ENCODE measurements around the gene ITPR2. TPM values are rescaled to one million over a fixed set of nuclear protein-coding genes. Genes with fewer than 3 reads are reported as not detected.

Gene ITPR2
- total and polyA plus RNA-seq, 2 of the 13 experiments (the other 11 are each of a cell fraction or from before 2014, with no cell fraction given), result 31.9 to 81.9 TPM

- TF ChIP-seq GRHL1 (CRISPR knock-in tag; conservative IDR thresholded peaks at IDR 0.05) (no peak), ZNF574 (CRISPR knock-in tag; IDR thresholded peaks at IDR 0.05) (peak; percentile 52), ZNF569 (CRISPR knock-in tag; IDR thresholded peaks at IDR 0.05; ENCODE audit: borderline replicate concordance) (no peak), SIX4 (CRISPR knock-in tag; IDR thresholded peaks at IDR 0.05) (no peak), CENPX (CRISPR knock-in tag; IDR thresholded peaks at IDR 0.05) (no peak), CEBPG (CRISPR knock-in tag; IDR thresholded peaks at IDR 0.05) (no peak), THRA (CRISPR knock-in tag; IDR thresholded peaks at IDR 0.05; ENCODE audit: borderline replicate concordance) (peak; percentile 53; the same call in 1 of the 2 replicates), ZNF577 (CRISPR knock-in tag; IDR thresholded peaks at IDR 0.05; ENCODE audit: borderline replicate concordance, low read depth) (no peak), SOX5 (CRISPR knock-in tag; IDR thresholded peaks at IDR 0.05; ENCODE audit: borderline replicate concordance) (no peak; the same call in 1 of the 2 replicates), ZBTB44 (CRISPR knock-in tag; IDR thresholded peaks at IDR 0.05) (no peak), BRF2 (CRISPR knock-in tag; IDR thresholded peaks at IDR 0.05) (no peak), SMC3 (IDR thresholded peaks at IDR 0.05; ENCODE audit: low read length) (no peak), ZFP90 (CRISPR knock-in tag; IDR thresholded peaks at IDR 0.05; ENCODE audit: borderline replicate concordance) (peak; percentile 70; the same call in 1 of the 2 replicates), MEF2D (CRISPR knock-in tag; IDR thresholded peaks at IDR 0.05) (0 out of 2 replicates have a peak, but pooled peaks have one; percentile 20), SMYD3 (CRISPR knock-in tag; IDR thresholded peaks at IDR 0.05) (no peak), SRSF9 (IDR thresholded peaks at IDR 0.05; ENCODE audit: borderline replicate concordance, insufficient read depth, low read depth, low read length, poor library complexity, severe bottlenecking) (no peak), MTA3 (CRISPR knock-in tag; IDR thresholded peaks at IDR 0.05) (no peak)
Observed at GRCh38 chr12:26832822-26833742, at the start of gene ITPR2 (continued).
